GM21367 (cell line): ENCODE results near the gene PLA2G2E.

ENCODE experiments used
- ATAC-seq: cut with Tn5 transposase; IDR thresholded peaks from one replicate; pipeline ENCODE4 v1.9.1; 2021; ENCODE audit not compliant: unreplicated experiment

Gene PLA2G2E

GRCh38 chr1:19923137-19923952 is at the start of gene PLA2G2E:
PLA2G2E (minus strand) TSS chr1:19923617; CDS start chr1:19923559, 58 bp downstream.
- ATAC-seq, result no peak

- no peak for ATAC-seq
Observed at GRCh38 chr1:19971664-19972063, 48.2 kb upstream of the PLA2G2E start.

GRCh38 chr1:19969898-19970660 is 46.7 kb upstream of the PLA2G2E start:
- ATAC-seq, result no peak

- no peak for ATAC-seq
Observed at GRCh38 chr1:19967808-19968207, 44.4 kb upstream of the PLA2G2E start.

- ATAC-seq, result no peak
Observed at GRCh38 chr1:19964542-19964941, 41.1 kb upstream of the PLA2G2E start.

- ATAC-seq, result no peak
Observed at GRCh38 chr1:19963636-19964035, 40.2 kb upstream of the PLA2G2E start.

- no peak for ATAC-seq
Observed at GRCh38 chr1:19960591-19960990, 37.2 kb upstream of the PLA2G2E start.

GRCh38 chr1:19957779-19958178 is 34.4 kb upstream of the PLA2G2E start:
- ATAC-seq, result no peak

- no peak for ATAC-seq
Observed at GRCh38 chr1:19955534-19956170, 32.2 kb upstream of the PLA2G2E start.

- no peak for ATAC-seq
Observed at GRCh38 chr1:19954059-19954458, 30.6 kb upstream of the PLA2G2E start.

- no peak for ATAC-seq
Observed at GRCh38 chr1:19949016-19949415, 25.6 kb upstream of the PLA2G2E start.

GRCh38 chr1:19946971-19947370 is 23.6 kb upstream of the PLA2G2E start:
- no peak for ATAC-seq

GRCh38 chr1:19946331-19946751 is 22.9 kb upstream of the PLA2G2E start:
- ATAC-seq, result no peak

- ATAC-seq, result no peak
Observed at GRCh38 chr1:19945914-19946313, 22.5 kb upstream of the PLA2G2E start.

GRCh38 chr1:19942657-19943056 is 19.2 kb upstream of the PLA2G2E start:
- no peak for ATAC-seq

GRCh38 chr1:19942088-19942487 is 18.7 kb upstream of the PLA2G2E start:
- ATAC-seq, result no peak

- no peak for ATAC-seq
Observed at GRCh38 chr1:19941206-19941568, 17.8 kb upstream of the PLA2G2E start.

GRCh38 chr1:19940486-19941205 is 17.2 kb upstream of the PLA2G2E start:
- ATAC-seq, result no peak

- no peak for ATAC-seq
Observed at GRCh38 chr1:19938472-19938871, 15.1 kb upstream of the PLA2G2E start.

- no peak for ATAC-seq
Observed at GRCh38 chr1:19936061-19936750, 12.8 kb upstream of the PLA2G2E start.

GRCh38 chr1:19934336-19934735 is 10.9 kb upstream of the PLA2G2E start:
- no peak for ATAC-seq
